Measurements from ENCODE around the gene AFF3.

DNA sequence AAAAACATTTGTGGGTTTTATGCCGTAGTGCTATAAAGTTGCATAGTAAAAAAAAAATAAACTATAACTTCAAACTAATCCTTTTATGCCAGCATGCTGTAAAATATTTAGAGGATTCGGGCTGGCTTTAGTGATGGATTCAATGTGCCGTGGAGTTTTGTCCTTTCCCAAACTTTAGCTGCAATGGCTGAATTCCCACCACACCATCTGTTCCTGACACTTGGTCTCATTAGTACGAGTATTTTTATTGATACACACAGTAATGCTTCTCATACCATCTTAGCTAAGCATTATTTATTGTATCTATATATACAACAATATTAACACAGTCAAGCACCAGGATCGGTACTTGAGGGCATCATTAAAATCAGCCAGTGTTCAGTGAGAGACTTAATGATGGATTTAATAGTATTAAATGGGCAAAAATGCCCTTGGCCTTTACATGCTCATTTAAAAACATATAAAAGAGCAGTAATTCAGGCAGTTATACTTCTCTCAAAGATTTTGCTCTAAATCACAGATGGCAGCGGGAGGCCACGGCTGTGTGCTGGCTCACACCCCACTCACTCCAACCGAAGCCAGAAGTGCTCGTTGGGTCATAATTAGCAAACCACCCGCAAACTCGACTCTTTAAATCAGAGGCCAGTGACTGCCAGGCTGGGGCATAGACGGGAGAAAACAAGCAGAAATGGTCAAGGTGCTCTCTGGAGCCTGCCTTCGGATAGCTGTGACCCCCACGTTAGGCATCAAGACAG is 355.6 kb downstream of the AFF3 start:
- no peak for TF ChIP-seq BHLHE40 (IDR thresholded peaks at IDR 0.05; ENCODE audit: low read depth, low read length)
- TF ChIP-seq, protein P1, sequence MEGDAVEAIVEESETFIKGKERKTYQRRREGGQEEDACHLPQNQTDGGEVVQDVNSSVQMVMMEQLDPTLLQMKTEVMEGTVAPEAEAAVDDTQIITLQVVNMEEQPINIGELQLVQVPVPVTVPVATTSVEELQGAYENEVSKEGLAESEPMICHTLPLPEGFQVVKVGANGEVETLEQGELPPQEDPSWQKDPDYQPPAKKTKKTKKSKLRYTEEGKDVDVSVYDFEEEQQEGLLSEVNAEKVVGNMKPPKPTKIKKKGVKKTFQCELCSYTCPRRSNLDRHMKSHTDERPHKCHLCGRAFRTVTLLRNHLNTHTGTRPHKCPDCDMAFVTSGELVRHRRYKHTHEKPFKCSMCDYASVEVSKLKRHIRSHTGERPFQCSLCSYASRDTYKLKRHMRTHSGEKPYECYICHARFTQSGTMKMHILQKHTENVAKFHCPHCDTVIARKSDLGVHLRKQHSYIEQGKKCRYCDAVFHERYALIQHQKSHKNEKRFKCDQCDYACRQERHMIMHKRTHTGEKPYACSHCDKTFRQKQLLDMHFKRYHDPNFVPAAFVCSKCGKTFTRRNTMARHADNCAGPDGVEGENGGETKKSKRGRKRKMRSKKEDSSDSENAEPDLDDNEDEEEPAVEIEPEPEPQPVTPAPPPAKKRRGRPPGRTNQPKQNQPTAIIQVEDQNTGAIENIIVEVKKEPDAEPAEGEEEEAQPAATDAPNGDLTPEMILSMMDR (conservative IDR thresholded peaks at IDR 0.05; ENCODE audit: low read depth, low read length) = no peak
- TF ChIP-seq CEBPB (IDR thresholded peaks at IDR 0.05; ENCODE audit: low read depth, low read length) = no peak
- no peak for TF ChIP-seq POLR2A (IDR thresholded peaks at IDR 0.05; ENCODE audit: low read depth, low read length)
- TF ChIP-seq, protein P2, sequence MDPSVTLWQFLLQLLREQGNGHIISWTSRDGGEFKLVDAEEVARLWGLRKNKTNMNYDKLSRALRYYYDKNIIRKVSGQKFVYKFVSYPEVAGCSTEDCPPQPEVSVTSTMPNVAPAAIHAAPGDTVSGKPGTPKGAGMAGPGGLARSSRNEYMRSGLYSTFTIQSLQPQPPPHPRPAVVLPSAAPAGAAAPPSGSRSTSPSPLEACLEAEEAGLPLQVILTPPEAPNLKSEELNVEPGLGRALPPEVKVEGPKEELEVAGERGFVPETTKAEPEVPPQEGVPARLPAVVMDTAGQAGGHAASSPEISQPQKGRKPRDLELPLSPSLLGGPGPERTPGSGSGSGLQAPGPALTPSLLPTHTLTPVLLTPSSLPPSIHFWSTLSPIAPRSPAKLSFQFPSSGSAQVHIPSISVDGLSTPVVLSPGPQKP (IDR thresholded peaks at IDR 0.05; ENCODE audit: borderline replicate concordance, low read depth, low read length) = no peak
- TF ChIP-seq RCOR1 (IDR thresholded peaks at IDR 0.05; ENCODE audit: insufficient replicate concordance, low read length) = no peak
- TF ChIP-seq, protein P3, sequence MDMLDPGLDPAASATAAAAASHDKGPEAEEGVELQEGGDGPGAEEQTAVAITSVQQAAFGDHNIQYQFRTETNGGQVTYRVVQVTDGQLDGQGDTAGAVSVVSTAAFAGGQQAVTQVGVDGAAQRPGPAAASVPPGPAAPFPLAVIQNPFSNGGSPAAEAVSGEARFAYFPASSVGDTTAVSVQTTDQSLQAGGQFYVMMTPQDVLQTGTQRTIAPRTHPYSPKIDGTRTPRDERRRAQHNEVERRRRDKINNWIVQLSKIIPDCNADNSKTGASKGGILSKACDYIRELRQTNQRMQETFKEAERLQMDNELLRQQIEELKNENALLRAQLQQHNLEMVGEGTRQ (IDR thresholded peaks at IDR 0.05; ENCODE audit: low read depth, low read length) = no peak
- no peak for TF ChIP-seq NFE2L2 (IDR thresholded peaks at IDR 0.05; ENCODE audit: low read depth, low read length)
- no peak for TF ChIP-seq RAD21 (IDR thresholded peaks at IDR 0.05; ENCODE audit: low read length)
- no peak for TF ChIP-seq RFX5 (IDR thresholded peaks at IDR 0.05; ENCODE audit: low read depth, low read length)

All from IMR-90 (cell line).